Stimulated activated CD4-positive, alpha-beta T cell treated with anti-CD3 and anti-CD28 coated beads, Interleukin-2, amount 100 ng/mL, for 48 hours (primary cell): ENCODE results near the gene SYS1.

Source experiments
- DNase-seq, 2 donors: peaks; one replicate each; pipeline ENCODE4 v3.0.0-alpha.2; 2020

The SYS1 gene

DNA sequence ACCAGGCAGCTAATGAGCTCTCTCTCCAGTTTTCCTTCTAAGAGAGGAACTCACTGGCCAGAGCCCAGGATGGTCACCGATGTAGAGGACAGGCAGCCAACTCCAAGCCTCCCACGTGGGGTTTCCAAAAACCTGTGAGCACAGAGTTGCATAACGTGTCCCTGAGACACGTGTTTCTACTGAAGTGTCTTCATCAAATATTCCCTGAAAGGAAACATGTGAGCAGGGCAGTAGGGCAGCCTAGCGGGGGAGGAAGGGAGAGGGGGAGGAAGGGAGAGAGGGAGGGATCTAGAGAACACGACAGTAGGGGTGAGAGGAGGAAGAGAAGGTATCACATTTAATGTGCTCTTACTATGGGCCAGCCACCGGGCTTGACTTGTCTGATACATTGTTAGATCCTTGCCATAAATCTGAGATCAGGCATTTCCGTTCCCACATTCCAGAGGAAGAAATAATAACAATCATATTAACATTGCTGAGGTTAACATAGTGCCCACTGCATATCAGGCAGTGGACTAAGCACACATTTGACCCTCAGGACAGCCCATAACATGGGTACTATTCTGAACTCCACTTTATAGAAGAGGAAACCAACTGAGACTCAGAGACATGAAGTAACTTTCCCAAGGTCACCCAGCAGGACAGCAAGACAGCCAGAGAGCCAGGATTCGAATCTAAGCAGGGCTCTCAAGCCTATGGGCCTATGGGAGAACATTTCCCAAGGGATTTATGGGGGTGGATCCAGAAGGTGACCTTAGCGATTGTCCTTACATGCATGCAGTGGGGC lies 4.5 kb upstream of the SYS1 start:
- no peak for DNase-seq

DNA sequence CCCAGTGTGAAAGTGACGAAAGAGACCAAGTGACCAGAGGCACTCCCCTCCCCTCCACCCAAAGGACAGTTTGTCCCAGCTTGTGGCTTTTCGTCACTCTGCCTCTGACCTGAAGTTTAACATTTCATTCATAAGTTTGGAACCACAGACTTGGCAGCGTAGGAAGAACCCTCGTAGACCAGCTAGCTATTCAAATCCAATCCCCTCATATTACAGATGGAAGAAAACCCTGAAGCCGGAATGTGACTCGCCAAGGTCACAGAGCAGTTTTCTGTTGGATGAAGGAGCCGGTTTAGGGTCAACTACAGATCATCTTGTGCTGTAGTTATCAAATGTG lies 3.9 kb upstream of the SYS1 start:
- DNase-seq = no peak

DNA sequence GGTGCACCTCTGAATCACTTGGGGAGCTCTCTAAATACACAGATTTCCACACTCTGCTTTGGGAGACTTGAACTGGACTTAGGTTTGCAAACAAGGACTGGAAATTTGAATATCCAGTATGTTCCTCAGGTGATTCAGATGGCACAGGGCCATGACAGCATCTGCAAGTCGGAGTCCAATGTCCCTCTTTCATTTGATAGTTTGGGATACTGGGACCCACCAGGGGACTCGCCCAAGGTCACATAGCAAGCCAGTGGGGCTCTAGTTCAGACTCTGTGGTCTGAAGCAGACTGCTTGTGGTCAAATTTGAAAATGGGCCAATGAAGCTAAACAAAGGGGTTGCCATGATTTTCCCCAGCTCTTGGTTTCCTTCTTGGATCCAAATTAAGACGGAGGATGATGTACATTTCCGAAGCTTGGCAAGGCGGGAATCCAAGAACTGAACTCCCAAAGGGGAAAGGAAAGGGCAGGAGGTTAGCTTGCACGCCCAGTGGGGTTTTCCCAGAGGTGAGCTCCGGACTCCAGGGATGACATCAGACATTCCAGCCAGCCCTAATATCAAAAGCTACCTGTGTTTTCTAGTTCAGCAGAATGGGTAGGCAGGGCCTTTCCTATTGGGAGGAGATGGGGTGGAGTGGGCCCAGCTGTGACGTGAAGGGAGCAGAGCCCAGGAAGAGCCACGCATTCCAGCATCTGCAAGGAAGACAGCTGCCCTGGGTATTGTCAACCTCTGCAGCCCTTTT lies 3.4 kb upstream of the SYS1 start:
- no peak for DNase-seq

DNA sequence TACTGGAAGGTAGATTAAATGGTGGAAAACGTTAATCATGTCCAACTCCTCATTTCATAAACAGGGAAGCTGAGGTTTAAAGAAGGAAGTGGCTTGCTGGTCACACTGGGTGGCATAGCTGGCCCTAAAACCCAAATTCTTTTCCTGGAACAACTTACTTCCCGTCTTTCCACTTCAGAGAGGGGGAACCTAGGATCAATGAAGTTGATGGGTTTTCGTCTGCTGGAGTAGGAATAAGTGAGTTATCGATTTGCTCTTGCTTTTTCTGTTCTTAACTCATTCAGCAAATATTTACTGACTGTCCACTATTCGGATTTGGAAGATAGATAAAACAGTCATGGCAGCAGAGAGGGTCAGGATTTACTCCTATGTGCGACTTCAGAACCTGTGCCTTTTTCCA lies 1.2 kb upstream of the SYS1 start:
- DNase-seq = no peak

DNA sequence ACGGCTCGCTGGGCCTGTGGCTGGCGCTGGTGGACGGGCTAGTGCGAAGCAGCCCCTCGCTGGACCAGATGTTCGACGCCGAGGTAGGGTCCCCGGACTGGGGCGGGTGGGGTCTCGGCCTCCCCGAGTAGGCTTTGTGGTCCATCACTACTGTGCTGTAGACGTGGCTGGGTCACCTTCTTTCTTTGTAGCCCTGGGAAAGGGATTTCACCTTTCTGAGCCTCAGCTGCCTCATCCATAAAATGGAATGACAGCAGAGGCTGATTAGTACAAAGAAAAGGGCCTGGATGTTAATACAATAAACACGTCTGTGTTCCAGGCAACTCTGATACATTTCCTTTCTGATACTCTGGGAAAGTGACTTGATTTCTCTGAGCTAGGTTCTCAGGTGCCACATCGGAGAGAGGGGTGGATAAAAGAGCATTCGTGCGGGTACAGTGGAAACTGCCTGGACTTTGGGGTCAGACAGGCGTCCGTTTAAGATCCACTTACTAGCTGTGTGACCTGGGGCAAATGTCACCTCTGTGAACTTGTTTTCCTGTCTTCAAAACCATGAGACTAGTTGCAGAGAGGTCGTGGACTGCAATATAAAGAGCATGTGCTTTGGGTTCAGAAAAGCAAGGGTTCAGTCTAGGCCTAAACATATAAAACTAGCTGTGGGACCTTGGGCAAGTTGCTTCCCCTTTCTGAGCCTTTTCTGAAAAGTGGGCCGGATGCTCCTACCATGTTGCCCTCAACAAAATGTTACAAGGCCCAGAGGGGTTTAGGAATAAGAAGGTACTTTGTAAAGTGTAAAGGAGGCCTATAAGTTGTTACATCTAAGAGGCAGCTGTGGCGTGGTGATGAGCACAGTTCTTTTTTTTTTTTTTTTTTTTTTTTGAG lies 896 bp downstream of the SYS1 start:
- DNase-seq = no peak

DNA sequence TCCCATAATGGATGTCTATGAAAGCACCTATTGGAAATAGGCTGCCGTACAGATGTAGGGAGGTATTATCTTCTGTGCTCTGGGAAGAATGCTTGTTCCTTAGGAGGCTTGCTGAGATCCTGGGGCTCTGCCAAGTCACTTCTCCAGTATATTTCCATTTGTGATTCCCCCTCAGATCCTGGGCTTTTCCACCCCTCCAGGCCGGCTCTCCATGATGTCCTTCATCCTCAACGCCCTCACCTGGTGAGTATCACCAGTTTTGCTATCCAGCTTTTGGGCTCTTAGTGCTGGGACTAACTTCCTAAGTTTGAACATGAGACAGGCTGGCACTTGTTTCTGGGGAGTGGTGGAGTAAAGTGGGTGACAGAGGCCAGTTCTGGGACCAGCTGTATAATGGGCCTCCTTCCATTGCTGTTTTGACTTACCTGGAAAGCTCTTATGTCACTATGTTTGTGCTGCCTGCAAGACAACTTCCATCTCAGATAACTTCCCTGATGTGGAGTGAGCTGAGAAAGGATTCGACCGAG lies 2.6 kb downstream of the SYS1 start:
- DNase-seq = no peak

DNA sequence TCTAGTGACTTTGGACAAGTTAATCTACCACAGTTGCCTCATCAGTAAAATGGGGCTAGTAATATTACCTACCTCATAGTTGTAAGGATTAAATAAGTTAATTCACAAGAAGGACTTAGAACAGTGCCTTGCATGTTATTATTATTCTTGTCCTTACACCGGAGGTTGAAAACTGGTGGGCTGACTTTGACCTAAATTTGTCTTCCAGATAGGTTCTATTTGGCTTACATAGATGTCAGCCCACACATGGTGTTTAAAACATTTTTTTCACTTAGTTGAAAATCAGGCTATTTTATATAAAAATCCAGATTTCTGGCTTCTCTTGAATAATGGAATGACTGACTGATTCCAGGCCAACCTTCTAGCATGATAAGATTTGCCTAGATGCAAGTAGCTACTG lies 3.2 kb downstream of the SYS1 start:
- no peak for DNase-seq

DNA sequence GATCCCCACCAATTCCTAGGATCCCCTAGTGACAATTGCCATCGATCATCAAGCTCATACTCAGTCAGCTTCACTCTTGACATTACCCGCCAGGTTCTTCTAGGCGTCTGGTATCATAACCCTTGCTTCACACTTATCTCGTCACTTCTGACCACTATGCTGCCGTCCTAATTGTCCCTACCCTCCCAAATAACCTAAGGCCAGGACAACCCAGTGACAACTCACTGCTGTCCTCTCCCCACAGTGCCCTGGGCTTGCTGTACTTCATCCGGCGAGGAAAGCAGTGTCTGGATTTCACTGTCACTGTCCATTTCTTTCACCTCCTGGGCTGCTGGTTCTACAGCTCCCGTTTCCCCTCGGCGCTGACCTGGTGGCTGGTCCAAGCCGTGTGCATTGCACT lies 3.7 kb downstream of the SYS1 start:
- no peak for DNase-seq

DNA sequence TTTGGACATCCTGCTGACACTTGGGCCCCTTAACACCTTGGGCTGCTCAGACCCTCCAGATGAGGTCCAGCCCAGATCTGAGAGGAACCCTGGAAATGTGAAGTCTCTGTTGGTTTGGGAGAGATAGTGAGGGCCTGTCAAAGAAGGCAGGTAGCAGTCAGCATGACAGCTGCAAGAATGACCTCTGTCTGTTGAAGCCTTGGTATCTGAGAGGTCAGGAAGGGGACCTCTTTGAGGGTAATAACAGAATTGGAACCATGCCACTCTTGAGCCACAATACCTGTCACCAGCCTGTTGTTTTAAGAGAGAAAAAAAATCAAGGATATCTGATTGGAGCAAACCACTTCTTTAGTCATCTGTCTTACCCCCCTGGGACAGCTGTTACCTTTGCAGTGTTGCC lies 4.2 kb downstream of the SYS1 start:
- no peak for DNase-seq

DNA sequence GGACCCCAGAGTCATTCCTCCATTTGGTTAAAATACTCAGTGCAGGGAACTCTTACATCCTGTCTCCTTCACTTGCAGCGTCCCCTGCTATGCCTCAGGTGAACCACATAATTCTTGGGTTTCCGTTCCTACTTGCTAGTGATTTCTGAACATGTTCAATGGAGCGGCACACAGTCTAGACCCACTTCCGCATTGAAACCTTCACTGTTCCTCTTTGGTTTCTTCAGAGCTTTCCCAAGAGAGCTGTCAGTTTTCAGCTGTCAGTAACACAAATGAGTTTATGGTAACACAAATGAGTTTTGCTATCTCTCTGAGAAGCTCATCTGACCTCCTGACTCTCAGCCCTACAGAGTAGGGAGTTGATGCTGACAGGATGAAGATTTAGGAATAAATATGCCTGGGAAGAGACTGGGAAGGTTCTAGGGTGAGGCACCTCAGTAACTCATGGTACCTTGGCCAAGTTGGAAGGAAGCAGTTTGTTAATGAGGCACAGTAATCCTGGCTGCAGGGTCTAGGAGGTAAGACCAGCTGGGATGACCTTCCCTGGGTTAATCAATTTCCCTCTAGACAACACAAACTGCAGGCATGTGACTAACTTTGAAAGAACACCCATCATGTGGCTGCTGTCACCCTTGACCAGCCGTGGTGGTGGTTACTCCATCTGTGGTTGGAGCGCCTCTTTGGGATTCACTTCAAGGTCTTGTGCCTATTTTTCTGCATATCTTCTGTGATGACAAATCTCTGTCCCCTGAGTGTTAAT lies 5.4 kb downstream of the SYS1 start:
- no peak for DNase-seq

DNA sequence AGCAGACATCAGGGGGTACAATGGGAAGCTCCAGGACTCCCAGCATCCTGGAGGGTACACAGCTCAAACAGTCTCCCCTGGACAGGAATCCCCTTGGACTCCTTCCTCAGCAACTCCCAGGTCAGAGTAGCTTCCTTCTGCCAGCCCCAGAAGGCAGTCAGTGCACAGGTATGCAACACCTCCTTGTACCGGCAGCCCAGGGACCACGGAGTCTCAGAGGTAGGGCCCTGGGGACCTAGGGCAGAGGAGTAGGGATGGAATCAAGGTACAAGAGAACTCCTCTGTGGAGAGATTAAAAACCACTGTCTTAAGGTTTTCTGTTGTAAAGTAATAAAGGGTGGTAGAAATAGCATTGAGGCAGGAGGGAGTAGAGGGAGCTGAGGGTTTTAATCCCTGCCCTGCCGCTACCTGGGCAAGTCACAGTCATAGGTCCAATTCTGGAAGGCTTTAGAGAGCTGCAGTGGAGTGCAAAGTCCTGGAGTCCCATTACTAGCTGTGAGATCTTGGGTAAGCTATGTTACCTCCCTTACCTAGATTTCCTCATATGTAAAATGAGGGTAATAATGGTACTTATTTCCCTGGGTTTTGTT lies 7.7 kb downstream of the SYS1 start:
- DNase-seq = no peak

DNA sequence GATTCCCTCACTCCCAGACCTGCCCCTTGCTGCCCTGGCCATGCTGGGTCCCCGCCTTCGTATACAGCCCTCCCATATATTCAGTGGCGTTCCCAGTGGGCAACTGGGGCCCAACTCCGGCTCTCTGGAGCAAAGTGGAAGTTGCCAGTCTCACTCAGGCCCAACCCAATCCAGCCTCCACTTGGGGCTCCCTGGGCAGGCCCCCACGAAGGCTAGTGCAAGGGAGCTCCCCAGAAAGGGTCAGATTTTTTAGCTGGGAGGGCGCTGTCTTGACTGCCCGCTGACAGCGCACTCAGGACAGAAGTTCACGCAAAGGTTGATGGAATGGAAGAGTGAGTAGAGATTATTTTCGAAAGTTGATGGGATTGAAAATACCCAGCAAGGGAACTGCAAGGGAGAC lies 9.3 kb downstream of the SYS1 start:
- DNase-seq = no peak

DNA sequence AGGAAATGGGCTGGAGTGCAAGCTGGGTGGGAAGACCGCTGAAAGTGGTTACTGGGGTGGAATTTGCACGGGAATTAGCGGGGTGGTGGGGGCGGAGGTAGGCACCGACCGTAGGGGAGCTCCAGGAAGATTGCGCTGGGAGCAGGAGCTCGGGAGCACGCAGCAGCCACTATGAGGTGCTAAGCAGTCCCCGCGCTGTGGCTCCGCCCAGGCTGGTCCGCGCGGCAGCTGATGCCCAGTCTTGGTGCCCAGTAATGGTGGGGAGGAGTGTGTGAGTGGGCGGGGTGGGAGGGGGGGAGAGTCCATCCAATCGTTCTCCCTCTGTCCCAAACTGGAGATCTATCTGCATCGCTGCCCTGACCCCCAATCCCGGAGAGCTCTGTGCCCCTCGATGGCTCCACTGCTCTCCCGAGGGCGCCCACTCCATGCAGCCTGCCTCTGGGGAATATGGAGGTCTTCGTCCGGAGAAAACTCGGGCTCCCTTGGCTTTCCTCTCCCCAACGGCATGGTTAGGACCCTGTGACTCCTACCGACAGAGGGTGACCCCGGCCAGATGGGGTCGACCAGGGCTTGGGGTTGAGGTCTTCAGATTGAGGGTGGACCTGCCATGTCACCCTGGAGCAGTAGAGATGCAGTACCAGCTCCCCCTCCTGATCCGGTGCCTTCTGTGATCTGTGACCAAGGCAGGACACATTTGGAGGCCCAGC lies 9.8 kb downstream of the SYS1 start:
- DNase-seq = no peak

DNA sequence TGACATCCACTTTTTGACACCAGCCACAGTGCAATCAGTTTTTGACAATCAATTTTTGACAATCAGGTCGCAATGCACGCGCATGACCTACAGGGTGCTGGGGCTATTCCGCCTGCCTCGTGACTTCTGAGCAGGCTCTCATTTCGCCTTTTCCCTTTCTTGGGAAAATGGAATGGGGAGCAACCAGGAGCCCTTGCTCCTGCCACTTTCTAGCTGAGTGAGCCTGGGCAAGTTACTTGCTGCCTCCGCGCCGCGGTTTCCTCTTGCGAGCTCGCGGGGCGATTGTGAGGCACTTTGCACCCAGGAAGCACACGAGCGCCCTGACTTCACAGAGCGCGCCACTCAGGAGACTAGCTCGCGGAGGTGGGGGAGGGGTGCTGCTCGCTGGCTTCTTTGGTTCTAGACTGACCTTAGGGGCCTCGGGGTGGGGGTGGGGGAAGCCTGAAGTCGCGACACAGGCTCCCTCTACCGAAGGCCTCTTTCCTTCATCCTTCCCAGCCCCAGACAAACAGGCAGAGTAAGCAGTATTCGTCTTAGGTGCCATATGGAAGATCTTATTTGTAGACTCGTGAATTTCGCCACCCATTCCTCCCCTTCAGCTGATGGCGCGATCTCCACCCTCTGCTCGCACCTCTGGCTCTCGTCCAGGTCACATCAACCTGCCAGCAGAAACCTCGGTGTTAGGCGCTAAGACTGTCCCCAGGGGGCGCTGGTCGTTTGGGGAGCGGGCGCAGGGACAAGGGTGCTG lies 10.6 kb downstream of the SYS1 start:
- peak; percentile 94 for DNase-seq

DNA sequence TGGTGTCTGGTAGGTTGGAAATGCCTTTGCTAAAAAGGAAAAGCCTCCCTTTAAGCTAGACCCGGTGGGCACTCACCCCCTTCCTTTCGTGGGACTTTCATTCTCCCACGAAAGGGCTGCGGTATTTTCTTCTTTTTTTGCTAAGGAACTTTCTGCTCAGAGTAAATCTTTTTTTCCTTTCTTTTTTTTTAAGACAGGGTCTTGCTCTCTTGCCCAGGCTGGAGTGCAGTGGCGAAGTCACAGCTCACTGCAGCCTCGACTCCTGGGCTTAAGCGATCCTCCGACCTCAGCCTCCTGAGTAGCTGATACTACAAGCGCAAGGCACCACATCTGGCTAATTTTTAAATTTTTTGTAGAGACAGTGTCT lies 11.1 kb downstream of the SYS1 start:
- no peak for DNase-seq

DNA sequence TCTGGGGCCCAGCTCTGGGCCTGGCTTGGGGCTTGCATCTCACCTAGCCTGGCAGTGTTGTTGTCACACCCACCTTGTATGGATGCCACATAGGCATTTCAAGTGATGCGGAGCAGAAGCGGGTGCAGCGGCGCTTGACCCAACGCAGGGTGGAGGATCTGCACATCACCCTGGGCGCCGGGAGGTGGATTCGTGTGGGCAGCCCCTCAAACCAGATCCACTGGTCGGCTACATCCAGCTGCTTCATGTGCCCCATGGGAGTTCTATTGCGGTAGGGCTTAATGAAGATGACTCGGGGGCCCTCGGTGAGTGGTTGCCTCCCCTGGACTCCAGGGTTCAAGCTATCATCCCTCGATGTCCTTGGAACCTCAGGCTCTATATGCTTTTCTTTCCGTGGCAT lies 12.0 kb downstream of the SYS1 start:
- DNase-seq = no peak

DNA sequence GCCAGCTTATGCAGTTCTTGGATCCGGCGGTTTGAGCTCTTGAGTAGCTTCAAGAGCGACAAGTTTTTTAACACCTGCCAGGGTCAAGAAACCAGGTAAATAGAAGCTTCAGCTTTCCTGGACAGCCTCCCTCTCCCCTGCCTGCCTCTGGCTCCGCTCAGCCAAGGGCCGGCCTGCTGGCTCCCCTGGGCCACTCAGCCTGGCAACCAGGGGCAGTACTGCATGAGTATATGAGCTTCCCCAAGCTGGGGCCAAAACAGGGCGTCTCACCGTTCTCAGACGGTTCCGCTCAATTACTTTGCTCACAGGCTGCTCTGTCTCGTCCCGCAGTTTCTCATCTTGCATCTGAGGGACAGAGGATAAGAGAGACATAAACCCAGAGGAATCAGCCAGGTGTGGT lies 14.3 kb downstream of the SYS1 start:
- no peak for DNase-seq

DNA sequence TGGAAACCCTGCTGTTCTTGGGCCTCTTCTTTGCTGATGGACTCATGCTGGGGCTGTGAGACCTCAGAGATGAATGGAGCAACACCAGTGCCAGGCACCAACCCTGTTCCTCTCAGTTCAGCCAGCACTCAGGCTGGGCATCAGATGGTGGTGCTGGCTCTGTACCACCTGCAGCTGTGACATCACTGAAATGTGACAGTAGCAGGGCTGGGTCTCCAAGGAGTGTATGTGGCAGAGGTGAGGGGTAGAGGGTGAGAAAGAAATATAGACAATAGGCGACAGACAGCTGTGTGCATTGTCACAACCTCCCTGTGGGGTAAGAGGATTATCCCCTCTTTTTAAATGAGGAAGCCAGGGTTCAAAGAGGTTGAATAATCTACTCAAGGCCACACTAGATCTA lies 15.2 kb downstream of the SYS1 start, which contains the start of gene TP53TG5:
TP53TG5 (minus strand) TSS at position 135 of the 400 bp plus-strand sequence; CDS start at position 46, 89 bp downstream.
- DNase-seq = no peak

DNA sequence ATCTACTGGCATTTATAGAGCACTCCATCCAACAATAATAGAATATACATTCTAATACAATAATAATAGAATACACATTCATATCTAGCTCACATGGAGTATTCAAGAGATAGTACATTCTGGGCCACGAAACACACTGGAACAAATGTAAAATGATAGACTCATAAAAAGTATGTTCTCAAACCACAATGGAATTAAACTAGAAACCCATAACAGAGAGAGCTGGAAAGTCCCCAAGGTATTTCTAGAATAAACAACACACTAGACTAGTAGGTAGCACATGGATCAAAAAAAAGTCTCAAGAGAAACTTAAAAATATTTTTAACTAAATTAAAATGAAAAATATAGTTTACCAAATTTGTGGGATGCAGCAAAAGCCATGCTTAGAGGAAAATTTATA lies 24.3 kb downstream of the SYS1 start:
- no peak for DNase-seq

DNA sequence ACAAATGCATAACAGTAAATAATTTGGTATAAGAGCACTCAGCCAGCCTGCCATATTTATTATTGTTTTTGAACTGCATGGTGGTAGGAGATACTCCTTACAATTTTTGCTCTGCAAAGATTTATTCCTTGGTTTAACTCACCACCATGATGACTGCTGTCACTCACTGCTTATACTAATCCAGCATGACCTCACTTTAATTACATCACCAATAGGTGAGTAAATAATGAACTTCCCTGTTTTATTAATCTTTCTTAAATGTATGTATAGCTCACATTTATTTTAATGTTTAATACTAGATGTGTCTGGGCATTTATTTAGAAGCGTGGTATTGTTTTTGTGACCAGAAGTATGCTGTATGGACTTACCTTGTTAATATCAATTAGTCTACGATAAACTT lies 28.0 kb downstream of the SYS1 start:
- DNase-seq = no peak

DNA sequence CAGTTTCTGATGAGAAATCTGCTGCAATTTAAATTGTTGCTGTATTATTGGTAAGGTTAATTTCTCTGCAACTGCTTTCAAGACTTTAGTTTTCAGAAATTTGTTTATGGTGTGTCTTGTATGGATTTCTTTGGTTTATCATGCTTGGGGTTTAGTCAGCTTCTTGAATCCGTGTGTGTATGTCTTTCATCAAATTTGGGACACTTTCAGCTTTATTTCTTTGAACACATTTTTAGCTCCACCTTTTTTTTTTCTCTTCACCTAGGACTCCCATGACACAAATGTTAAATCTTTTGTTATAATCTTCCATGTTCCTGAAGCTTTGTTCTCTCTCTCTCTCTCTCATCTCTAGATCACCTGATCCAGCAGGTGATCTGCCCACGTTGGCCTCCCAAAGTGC lies 28.6 kb downstream of the SYS1 start:
- DNase-seq = no peak
